ENCODE data around the gene RPL18A.

RPL18A gene

DNA sequence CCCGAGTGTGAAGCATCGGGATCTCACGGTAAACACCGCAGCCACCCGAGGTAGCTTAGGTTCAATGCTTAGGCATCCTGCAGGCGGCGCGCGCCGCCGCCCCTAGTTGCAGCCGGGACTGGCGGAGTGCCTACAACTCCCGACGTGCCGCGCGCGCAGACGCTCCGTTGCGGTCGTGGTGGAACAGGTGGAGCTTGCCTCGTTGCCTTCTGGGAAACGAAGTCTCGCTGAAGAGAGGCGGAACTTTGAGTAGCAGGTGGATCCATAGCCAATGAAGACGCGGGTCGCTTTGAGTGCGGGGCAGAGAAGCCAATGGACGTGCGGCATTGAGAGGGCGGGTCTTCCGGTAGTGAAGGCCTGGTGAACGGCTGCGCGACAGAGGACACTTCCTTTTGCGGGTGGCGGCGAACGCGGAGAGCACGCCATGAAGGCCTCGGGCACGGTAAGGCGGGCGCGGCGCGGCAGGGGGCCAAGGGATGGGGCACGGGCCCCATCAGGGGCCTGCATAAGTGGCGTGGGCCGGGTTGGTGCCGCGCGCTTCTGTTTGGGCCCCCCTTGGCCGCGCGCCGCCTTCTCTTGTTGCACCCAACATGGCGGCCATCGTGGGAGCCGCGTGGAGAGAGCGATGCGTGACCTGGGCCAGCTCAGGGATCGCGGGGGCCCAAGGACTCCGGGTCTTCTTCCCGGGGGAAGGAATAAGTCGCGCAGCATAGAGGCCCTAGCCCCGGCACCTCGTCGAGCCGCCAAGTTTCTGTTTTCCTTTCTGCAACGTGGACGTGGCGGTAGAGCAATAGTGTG is at the start of gene RPL18A:
Gene RPL18A (plus strand): TSS at position 378 of the 798 bp plus-strand sequence. CDS start 47 bp downstream, at position 425.
- Histone ChIP-seq H3K9me3 (no peaks in the 10 kb centered on the region), H3K4me1 (ENCODE audit: control insufficient read depth in 1 of 2, insufficient read depth in 1 of 2, low read depth in 1 of 2, low read length in 1 of 2) (peaks cover 23 to 25% of the 10 kb centered on the region in 2 experiments), H3K4me3 (ENCODE audit: low read depth in 1 of 2, low read length in 1 of 2) (peak within 1 kb of the TSS; percentile 79 to 97), H3K36me3 (peaks cover 29% of the 10 kb centered on the region), H3K27ac (peak within 1 kb of the TSS; percentile 33), H3K27me3 (no peaks in the 10 kb centered on the region)
- TF ChIP-seq, protein P1, sequence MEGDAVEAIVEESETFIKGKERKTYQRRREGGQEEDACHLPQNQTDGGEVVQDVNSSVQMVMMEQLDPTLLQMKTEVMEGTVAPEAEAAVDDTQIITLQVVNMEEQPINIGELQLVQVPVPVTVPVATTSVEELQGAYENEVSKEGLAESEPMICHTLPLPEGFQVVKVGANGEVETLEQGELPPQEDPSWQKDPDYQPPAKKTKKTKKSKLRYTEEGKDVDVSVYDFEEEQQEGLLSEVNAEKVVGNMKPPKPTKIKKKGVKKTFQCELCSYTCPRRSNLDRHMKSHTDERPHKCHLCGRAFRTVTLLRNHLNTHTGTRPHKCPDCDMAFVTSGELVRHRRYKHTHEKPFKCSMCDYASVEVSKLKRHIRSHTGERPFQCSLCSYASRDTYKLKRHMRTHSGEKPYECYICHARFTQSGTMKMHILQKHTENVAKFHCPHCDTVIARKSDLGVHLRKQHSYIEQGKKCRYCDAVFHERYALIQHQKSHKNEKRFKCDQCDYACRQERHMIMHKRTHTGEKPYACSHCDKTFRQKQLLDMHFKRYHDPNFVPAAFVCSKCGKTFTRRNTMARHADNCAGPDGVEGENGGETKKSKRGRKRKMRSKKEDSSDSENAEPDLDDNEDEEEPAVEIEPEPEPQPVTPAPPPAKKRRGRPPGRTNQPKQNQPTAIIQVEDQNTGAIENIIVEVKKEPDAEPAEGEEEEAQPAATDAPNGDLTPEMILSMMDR (IDR thresholded peaks at IDR 0.05): peak; percentile 85

DNA sequence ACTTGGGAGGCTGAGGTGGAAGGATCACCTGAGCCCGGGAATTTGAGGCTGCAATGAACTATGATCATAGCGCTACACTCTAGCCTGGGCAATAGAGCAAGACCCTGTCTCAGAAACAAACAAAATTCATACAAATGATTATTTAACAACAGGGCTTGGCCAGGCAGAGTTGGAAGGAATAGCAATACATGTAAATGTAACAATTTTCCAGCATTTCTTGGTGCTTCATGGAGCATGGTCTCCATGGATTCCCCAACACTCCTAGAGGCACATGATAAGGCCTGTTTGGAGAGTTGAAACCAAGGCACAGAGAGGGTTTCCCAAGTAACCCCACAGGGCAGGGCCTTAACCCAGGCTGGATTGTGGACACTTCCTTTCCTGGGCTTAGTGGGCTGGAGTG is 48.6 kb upstream of the RPL18A start:
- H3K27me3 ChIP-seq: peaks cover 35% of the 10 kb centered on the region
- TF ChIP-seq, protein P1 (IDR thresholded peaks at IDR 0.05): no peak

DNA sequence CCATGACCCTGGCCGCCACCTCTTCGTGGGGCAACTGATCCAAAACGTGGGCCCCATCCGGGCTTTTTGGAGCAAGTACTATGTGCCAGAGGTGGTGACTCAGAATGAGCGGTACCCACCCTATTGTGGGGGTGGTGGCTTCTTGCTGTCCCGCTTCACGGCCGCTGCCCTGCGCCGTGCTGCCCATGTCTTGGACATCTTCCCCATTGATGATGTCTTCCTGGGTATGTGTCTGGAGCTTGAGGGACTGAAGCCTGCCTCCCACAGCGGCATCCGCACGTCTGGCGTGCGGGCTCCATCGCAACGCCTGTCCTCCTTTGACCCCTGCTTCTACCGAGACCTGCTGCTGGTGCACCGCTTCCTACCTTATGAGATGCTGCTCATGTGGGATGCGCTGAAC is 48.0 kb upstream of the RPL18A start:
- no peak overlapping the region for H3K27ac ChIP-seq
- no peaks in the 10 kb centered on the region for H3K36me3 ChIP-seq
- no peaks in the 10 kb centered on the region for H3K4me1 ChIP-seq (ENCODE audit: control insufficient read depth in 1 of 2, insufficient read depth in 1 of 2, low read depth in 1 of 2, low read length in 1 of 2)
- peaks cover 29% of the 10 kb centered on the region for H3K27me3 ChIP-seq
- H3K9me3 ChIP-seq: no peaks in the 10 kb centered on the region
- no peak overlapping the region for H3K4me3 ChIP-seq (ENCODE audit: low read depth in 1 of 2, low read length in 1 of 2)
- TF ChIP-seq, protein P1 (IDR thresholded peaks at IDR 0.05): no peak

More for the DNA sequence above, 48.6 kb upstream of the RPL18A start:
- no peak overlapping the region for H3K4me3 ChIP-seq (ENCODE audit: low read depth in 1 of 2, low read length in 1 of 2)
- no peak overlapping the region for H3K27ac ChIP-seq
- H3K9me3 ChIP-seq: no peaks in the 10 kb centered on the region
- H3K4me1 ChIP-seq (ENCODE audit: control insufficient read depth in 1 of 2, insufficient read depth in 1 of 2, low read depth in 1 of 2, low read length in 1 of 2): no peaks in the 10 kb centered on the region
- no peaks in the 10 kb centered on the region for H3K36me3 ChIP-seq

DNA sequence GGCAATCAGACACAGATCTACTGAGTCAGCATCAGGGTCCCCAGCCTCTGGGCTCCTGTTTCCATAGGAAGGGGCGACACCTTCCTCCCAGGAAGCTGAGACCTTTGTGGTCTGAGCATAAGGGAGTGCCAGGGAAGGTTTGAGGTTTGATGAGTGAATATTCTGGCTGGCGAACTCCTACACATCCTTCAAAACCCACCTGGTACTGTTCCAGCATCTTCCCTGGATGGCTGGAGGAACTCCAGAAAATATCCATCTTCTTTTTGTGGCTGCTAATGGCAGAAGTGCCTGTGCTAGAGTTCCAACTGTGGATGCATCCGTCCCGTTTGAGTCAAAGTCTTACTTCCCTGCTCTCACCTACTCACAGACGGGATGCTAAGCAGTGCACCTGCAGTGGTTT is 47.6 kb upstream of the RPL18A start:
- H3K27ac ChIP-seq: no peak overlapping the region
- TF ChIP-seq, protein P1 (IDR thresholded peaks at IDR 0.05): no peak
- H3K4me3 ChIP-seq (ENCODE audit: low read depth in 1 of 2, low read length in 1 of 2): no peak overlapping the region
- no peaks in the 10 kb centered on the region for H3K4me1 ChIP-seq (ENCODE audit: control insufficient read depth in 1 of 2, insufficient read depth in 1 of 2, low read depth in 1 of 2, low read length in 1 of 2)
- H3K27me3 ChIP-seq: peaks cover 25% of the 10 kb centered on the region
- no peaks in the 10 kb centered on the region for H3K36me3 ChIP-seq
- no peaks in the 10 kb centered on the region for H3K9me3 ChIP-seq

DNA sequence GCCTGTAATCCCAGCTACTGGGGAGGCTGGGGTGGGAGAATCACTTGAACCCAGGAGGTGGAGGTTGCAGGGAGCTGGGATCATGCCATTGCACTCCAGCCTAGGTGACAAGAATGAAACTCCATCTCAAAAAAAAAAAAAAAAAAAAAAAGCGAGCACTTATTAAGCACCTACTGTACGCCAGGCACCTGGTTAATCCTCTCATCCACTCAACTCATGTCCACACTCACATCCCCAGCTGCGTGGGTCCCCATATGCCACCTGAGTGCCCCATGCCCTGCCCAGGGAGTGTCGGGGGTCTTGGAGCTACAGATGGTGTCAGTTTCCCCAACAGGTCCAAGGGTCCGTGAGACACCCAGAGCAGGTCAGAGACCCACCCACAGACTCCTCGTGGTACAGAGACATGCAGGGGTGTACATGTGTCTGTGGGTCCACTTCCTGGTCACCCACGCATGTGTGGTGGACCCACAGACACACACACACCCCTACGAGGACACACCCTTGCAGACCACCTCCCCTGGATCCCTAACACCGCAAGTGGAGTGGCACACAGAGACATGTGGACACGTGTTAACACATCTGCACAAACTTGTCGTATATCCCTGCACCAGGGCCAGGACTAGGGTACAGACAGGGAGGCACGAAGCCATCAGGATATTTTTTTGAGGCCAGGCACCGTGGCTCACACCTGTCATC is 41.9 kb upstream of the RPL18A start:
- H3K9me3 ChIP-seq: no peaks in the 10 kb centered on the region
- no peaks in the 10 kb centered on the region for H3K4me1 ChIP-seq (ENCODE audit: control insufficient read depth in 1 of 2, insufficient read depth in 1 of 2, low read depth in 1 of 2, low read length in 1 of 2)
- TF ChIP-seq, protein P1 (IDR thresholded peaks at IDR 0.05): no peak
- no peak overlapping the region for H3K27ac ChIP-seq
- no peak overlapping the region for H3K4me3 ChIP-seq (ENCODE audit: low read depth in 1 of 2, low read length in 1 of 2)
- H3K27me3 ChIP-seq: no peaks in the 10 kb centered on the region
- H3K36me3 ChIP-seq: no peaks in the 10 kb centered on the region

Data from neutrophil (primary cell).